LNCAP (cell line): ENCODE data around the gene CDC42SE1.

Source experiments
- TF ChIP-seq, protein P1 (sequence below): fragments of 450-650 bp; IDR thresholded peaks from 2 replicates; pipeline ENCODE4 v1.5.1; 2017; ENCODE audit warnings: mild to moderate bottlenecking

CDC42SE1 gene

DNA sequence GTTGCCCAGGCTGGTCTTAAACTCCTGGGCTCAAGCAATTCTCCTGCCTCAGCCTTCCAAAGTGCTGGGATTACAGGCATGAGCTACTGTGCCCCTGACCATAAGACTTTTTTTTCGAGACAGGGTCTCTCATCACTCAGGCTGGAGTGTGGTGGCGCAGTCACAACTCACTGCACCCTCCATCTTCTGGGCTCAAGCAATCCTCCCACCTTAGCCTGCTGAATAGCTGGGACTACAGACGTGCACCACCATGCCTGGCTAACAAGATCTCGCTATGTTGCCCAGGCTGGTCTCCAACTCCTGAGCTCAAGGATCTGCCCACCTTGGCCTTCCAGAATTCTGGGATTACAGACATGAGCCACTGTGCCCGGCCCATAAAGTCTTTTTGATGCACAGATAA lies 10.0 kb downstream of the CDC42SE1 start:
- TF ChIP-seq, protein P1, sequence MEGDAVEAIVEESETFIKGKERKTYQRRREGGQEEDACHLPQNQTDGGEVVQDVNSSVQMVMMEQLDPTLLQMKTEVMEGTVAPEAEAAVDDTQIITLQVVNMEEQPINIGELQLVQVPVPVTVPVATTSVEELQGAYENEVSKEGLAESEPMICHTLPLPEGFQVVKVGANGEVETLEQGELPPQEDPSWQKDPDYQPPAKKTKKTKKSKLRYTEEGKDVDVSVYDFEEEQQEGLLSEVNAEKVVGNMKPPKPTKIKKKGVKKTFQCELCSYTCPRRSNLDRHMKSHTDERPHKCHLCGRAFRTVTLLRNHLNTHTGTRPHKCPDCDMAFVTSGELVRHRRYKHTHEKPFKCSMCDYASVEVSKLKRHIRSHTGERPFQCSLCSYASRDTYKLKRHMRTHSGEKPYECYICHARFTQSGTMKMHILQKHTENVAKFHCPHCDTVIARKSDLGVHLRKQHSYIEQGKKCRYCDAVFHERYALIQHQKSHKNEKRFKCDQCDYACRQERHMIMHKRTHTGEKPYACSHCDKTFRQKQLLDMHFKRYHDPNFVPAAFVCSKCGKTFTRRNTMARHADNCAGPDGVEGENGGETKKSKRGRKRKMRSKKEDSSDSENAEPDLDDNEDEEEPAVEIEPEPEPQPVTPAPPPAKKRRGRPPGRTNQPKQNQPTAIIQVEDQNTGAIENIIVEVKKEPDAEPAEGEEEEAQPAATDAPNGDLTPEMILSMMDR: no peak

GRCh38 chr1:151048645-151049032 lies 10.8 kb downstream of the CDC42SE1 start:
- TF ChIP-seq, protein P1: no peak

DNA sequence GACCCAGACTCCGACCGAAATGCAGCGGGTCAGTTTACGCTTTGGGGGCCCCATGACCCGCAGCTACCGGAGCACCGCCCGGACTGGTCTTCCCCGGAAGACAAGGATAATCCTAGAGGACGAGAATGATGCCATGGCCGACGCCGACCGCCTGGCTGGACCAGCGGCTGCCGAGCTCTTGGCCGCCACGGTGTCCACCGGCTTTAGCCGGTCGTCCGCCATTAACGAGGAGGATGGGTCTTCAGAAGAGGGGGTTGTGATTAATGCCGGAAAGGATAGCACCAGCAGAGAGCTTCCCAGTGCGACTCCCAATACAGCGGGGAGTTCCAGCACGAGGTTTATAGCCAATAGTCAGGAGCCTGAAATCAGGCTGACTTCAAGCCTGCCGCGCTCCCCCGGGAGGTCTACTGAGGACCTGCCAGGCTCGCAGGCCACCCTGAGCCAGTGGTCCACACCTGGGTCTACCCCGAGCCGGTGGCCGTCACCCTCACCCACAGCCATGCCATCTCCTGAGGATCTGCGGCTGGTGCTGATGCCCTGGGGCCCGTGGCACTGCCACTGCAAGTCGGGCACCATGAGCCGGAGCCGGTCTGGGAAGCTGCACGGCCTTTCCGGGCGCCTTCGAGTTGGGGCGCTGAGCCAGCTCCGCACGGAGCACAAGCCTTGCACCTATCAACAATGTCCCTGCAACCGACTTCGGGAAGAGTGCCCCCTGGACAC lies 11.3 kb downstream of the CDC42SE1 start:
- TF ChIP-seq, protein P1: no peak

DNA sequence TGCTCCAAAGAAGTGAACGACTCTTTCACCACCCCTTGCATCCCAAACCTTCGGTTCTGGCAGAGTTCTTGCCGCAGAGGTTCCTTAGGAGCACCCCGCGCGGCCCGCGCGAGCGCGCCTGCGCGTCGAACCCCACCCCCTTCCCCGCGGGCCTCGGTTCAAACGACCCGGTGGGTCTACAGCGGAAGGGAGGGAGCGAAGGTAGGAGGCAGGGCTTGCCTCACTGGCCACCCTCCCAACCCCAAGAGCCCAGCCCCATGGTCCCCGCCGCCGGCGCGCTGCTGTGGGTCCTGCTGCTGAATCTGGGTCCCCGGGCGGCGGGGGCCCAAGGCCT lies 11.9 kb downstream of the CDC42SE1 start, which contains the start of gene C1orf56:
Gene C1orf56 (plus strand): TSS at position 161 of the 334 bp plus-strand sequence. CDS start 97 bp downstream, at position 258.
- TF ChIP-seq, protein P1: no peak

- TF ChIP-seq, protein P1: no peak
These were observed 16.3 kb downstream of the CDC42SE1 start for GRCh38 chr1:151043163-151043562.

GRCh38 chr1:151039521-151039920 lies 19.9 kb downstream of the CDC42SE1 start:
- TF ChIP-seq, protein P1: no peak

- TF ChIP-seq, protein P1: no peak
These were observed 22.4 kb downstream of the CDC42SE1 start for GRCh38 chr1:151037032-151037431.

DNA sequence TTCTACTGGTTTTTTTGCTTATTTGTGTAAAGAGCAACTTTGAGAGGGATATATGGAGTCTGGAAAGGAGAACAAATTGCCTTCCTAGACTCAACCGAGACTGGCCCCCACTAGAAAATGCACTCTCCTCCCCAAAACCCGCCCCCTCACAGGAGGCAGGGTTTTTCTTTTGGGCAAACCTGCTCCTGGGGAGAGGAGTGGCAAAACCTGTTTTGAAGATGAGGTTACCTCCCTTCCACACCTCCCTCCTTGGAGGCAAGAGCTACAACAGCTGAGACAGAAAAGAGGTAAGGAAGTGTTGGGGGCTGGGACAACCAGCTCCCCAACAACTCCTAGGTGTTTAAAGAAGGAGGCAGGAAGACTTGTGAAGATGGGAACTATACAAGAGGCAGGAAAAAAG lies 23.1 kb downstream of the CDC42SE1 start, which contains the start of gene BNIPL:
Gene BNIPL (plus strand): TSS at position 231 of the 400 bp plus-strand sequence. CDS start 140 bp downstream, at position 371.
- TF ChIP-seq, protein P1: no peak
